HL-60 (cell line): ENCODE measurements around the gene OR10P1.

Source experiments
- CTCF ChIP-seq: IDR thresholded peaks from one replicate; pipeline ENCODE4 v1.5.1; 2011; ENCODE audit warnings: low read length, control low read depth, inconsistent platforms; ENCODE audit not compliant: insufficient read depth
- GABPA ChIP-seq: IDR thresholded peaks from 2 replicates; pipeline ENCODE4 v1.6.1; 2012; ENCODE audit warnings: low read depth
- POLR2AphosphoS5 ChIP-seq: IDR thresholded peaks from 2 replicates; pipeline ENCODE4 v1.6.1; 2012; ENCODE audit warnings: low read depth
- REST ChIP-seq: IDR thresholded peaks from 2 replicates; pipeline ENCODE4 v1.6.1; 2012; ENCODE audit warnings: low read depth; ENCODE audit not compliant: insufficient replicate concordance
- SPI1 ChIP-seq: IDR thresholded peaks from 2 replicates; pipeline ENCODE4 v1.6.1; 2012; ENCODE audit warnings: low read depth, mild to moderate bottlenecking, borderline replicate concordance

GRCh38 chr12:55629058-55629841 lies 7.4 kb upstream of the OR10P1 start:
- TF ChIP-seq SPI1, result no peak
- no peak for TF ChIP-seq CTCF
- no peak for TF ChIP-seq GABPA
- no peak for TF ChIP-seq REST
- TF ChIP-seq POLR2AphosphoS5, result no peak
